Parathyroid adenoma (tissue), 2 donors: ENCODE data around the gene PLSCR1.

Experiments used
- H2AFZ ChIP-seq: fragments of 300-600 bp; sonication (generic); one replicate; pipeline ENCODE4 v1.7.0; 2017; ENCODE audit warnings: antibody characterized with exemption, mild to moderate bottlenecking
- H3K27ac ChIP-seq: fragments of 300-600 bp; sonication (generic); one replicate; pipeline ENCODE4 v1.7.0; 2017
- H3K27me3 ChIP-seq: fragments of 300-600 bp; sonication (generic); one replicate; pipeline ENCODE4 v1.7.0; 2017; ENCODE audit warnings: low read length; ENCODE audit not compliant: control insufficient read depth, insufficient read depth
- H3K36me3 ChIP-seq: fragments of 300-600 bp; sonication (generic); one replicate; pipeline ENCODE4 v1.7.0; 2017; ENCODE audit warnings: low read length; ENCODE audit not compliant: control insufficient read depth, insufficient read depth
- H3K4me1 ChIP-seq: fragments of 300-600 bp; sonication (generic); one replicate; pipeline ENCODE4 v1.7.0; 2017; ENCODE audit warnings: control low read depth
- H3K4me2 ChIP-seq: fragments of 300-600 bp; sonication (generic); one replicate; pipeline ENCODE4 v1.7.0; 2017; ENCODE audit warnings: low read length
- H3K4me3 ChIP-seq: fragments of 300-600 bp; sonication (generic); one replicate; pipeline ENCODE4 v1.7.0; 2017; ENCODE audit warnings: low read depth, low read length
- H3K79me2 ChIP-seq: fragments of 300-600 bp; sonication (generic); one replicate; pipeline ENCODE4 v1.7.0; 2017; ENCODE audit warnings: control low read depth
- H3K9ac ChIP-seq: fragments of 300-600 bp; sonication (generic); one replicate; pipeline ENCODE4 v1.7.0; 2017; ENCODE audit warnings: mild to moderate bottlenecking
- H3K9me3 ChIP-seq: fragments of 300-600 bp; sonication (generic); one replicate; pipeline ENCODE4 v1.7.0; 2017; ENCODE audit warnings: low read length; ENCODE audit not compliant: control insufficient read depth
- CTCF ChIP-seq: fragments of 300-600 bp; sonication (generic); IDR thresholded peaks from one replicate; pipeline ENCODE4 v1.7.0; 2017; ENCODE audit warnings: antibody characterized with exemption, mild to moderate bottlenecking
- donor health status: primary hyperparathyroidism.

Gene PLSCR1

GRCh38 chr3:146561463-146561862 lies 17.1 kb upstream of the PLSCR1 start:
- Histone ChIP-seq H3K36me3 (no peaks in the 10 kb centered on the region), H3K27ac (no peak overlapping the region), H3K9me3 (no peaks in the 10 kb centered on the region), H2AFZ (no peak overlapping the region), H3K27me3 (no peaks in the 10 kb centered on the region), H3K4me1 (no peaks in the 10 kb centered on the region), H3K79me2 (no peaks in the 10 kb centered on the region), H3K4me3 (no peak overlapping the region), H3K4me2 (no peak overlapping the region), H3K9ac (no peak overlapping the region)
- no peak for TF ChIP-seq CTCF

- no peaks in the 10 kb centered on the region for H3K4me1 ChIP-seq
- no peaks in the 10 kb centered on the region for H3K9me3 ChIP-seq
- H3K27ac ChIP-seq = no peak overlapping the region
- no peak overlapping the region for H3K9ac ChIP-seq
- no peak overlapping the region for H3K4me2 ChIP-seq
- H2AFZ ChIP-seq = no peak overlapping the region
- H3K36me3 ChIP-seq = no peaks in the 10 kb centered on the region
- H3K27me3 ChIP-seq = no peaks in the 10 kb centered on the region
- no peak overlapping the region for H3K4me3 ChIP-seq
- TF ChIP-seq CTCF = no peak
- no peaks in the 10 kb centered on the region for H3K79me2 ChIP-seq
Observed at GRCh38 chr3:146560678-146561077, 16.3 kb upstream of the PLSCR1 start.

GRCh38 chr3:146559388-146559787 lies 15.0 kb upstream of the PLSCR1 start:
- Histone ChIP-seq H3K9ac (no peak overlapping the region), H3K4me2 (no peak overlapping the region), H3K79me2 (no peaks in the 10 kb centered on the region), H2AFZ (no peak overlapping the region), H3K9me3 (no peaks in the 10 kb centered on the region), H3K27me3 (no peaks in the 10 kb centered on the region), H3K4me3 (no peak overlapping the region), H3K27ac (no peak overlapping the region), H3K36me3 (no peaks in the 10 kb centered on the region), H3K4me1 (no peaks in the 10 kb centered on the region)
- TF ChIP-seq CTCF = no peak

GRCh38 chr3:146558781-146559180 lies 14.4 kb upstream of the PLSCR1 start:
- no peak overlapping the region for H2AFZ ChIP-seq
- H3K4me2 ChIP-seq = no peak overlapping the region
- TF ChIP-seq CTCF = no peak
- H3K27ac ChIP-seq = no peak overlapping the region
- H3K4me1 ChIP-seq = no peaks in the 10 kb centered on the region
- no peaks in the 10 kb centered on the region for H3K27me3 ChIP-seq
- no peaks in the 10 kb centered on the region for H3K79me2 ChIP-seq
- H3K36me3 ChIP-seq = no peaks in the 10 kb centered on the region
- no peak overlapping the region for H3K9ac ChIP-seq
- H3K9me3 ChIP-seq = no peaks in the 10 kb centered on the region
- no peak overlapping the region for H3K4me3 ChIP-seq

- H3K27me3 ChIP-seq = no peaks in the 10 kb centered on the region
- no peak for TF ChIP-seq CTCF
- no peak overlapping the region for H3K9ac ChIP-seq
- H3K4me2 ChIP-seq = no peak overlapping the region
- no peaks in the 10 kb centered on the region for H3K9me3 ChIP-seq
- no peaks in the 10 kb centered on the region for H3K36me3 ChIP-seq
- no peak overlapping the region for H3K27ac ChIP-seq
- H2AFZ ChIP-seq = no peak overlapping the region
- no peaks in the 10 kb centered on the region for H3K4me1 ChIP-seq
- no peak overlapping the region for H3K4me3 ChIP-seq
- no peaks in the 10 kb centered on the region for H3K79me2 ChIP-seq
Observed at GRCh38 chr3:146557745-146558144, 13.3 kb upstream of the PLSCR1 start.
